HG02763 (cell line): ENCODE results near the gene PPWD1.

Experiments
- ATAC-seq: cut with Tn5 transposase; IDR thresholded peaks from one replicate; pipeline ENCODE4 v1.9.1; 2021; ENCODE audit warnings: mild to moderate bottlenecking, moderate library complexity; ENCODE audit not compliant: unreplicated experiment

The PPWD1 gene

DNA sequence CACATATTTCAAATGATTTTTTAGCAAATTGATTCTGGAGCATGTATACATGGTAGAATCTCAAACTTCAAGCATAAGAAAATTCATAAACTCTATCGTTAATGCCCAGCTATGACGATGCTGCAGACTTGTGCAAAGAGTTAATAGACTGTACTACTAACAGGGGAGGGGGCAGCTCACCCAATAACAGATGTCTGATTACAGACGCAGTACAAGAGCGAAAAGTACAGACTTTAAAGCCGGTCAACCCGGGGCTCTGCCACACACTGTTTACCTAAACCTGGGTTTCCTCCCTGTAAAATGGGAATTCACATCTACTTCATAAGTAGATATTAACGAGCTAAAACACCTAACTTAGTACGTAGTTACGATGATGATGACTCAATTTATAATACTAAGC, 60.4 kb downstream of the PPWD1 start:
- ATAC-seq = no peak

- peak; percentile 95 for ATAC-seq
Observed at GRCh38 chr5:65624025-65624570, 61.0 kb downstream of the PPWD1 start, which contains the start of gene TRIM23. TRIM23 (minus strand) TSS chr5:65624333; CDS start chr5:65624274, 59 bp downstream.

GRCh38 chr5:65624571-65625555, 61.8 kb downstream of the PPWD1 start, which contains the start of the genes SHLD3 and TRAPPC13:
SHLD3 (plus strand) TSS chr5:65625027; CDS start chr5:65629588, 4,561 bp downstream.
TRAPPC13 (plus strand) TSS chr5:65625027; CDS start chr5:65625061, 34 bp downstream.
- peak; percentile 73 for ATAC-seq

- no peak for ATAC-seq
Observed at GRCh38 chr5:65625743-65626142, 62.6 kb downstream of the PPWD1 start.

DNA sequence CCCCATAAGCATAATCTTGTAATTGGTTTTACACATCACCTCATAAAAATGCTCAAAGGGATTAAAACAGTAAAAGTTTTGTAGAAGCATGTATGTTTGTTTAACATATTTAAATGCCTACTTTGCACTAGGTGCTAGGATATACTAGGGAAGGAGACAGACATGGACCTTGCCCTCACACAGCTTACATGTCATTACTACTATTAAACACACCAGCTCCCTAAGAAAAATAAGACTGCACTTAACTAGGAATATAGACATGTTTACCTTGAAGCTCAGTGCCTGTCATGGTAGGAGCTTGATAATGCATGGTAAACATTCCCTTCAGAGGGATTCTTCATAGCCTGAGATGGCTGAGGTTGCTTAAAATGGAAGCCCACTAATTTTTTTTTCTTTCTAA, 67.9 kb downstream of the PPWD1 start:
- ATAC-seq = no peak
